ENCODE data around the gene FAM234A.

FAM234A gene

GRCh38 chr16:307691-308312 lies 73.2 kb downstream of the FAM234A start:
- H3K36me3 ChIP-seq (ENCODE audit: control insufficient read depth in 1 of 2, insufficient read depth in 2 of 2, low read length in 2 of 2) = peaks cover 23 to 61% of the 10 kb centered on the region in 2 donors
- H3K27ac ChIP-seq (ENCODE audit: low read depth, low read length) = no peak overlapping the region
- no peaks in the 10 kb centered on the region for H3K4me1 ChIP-seq (ENCODE audit: control insufficient read depth in 1 of 2, insufficient read depth in 2 of 2, low read length in 2 of 2)
- H3K9ac ChIP-seq (ENCODE audit: low read depth in 1 of 2, low read length in 2 of 2) = no peak overlapping the region
- H3K27me3 ChIP-seq (ENCODE audit: control insufficient read depth in 1 of 2, insufficient read depth in 2 of 2, low read length in 2 of 2) = no peaks in the 10 kb centered on the region
- no peaks in the 10 kb centered on the region for H3K9me3 ChIP-seq (ENCODE audit: control insufficient read depth in 1 of 2, low read length in 2 of 2)
- H3K4me3 ChIP-seq (ENCODE audit: low read depth in 1 of 2, low read length in 2 of 2) = no peak overlapping the region

DNA sequence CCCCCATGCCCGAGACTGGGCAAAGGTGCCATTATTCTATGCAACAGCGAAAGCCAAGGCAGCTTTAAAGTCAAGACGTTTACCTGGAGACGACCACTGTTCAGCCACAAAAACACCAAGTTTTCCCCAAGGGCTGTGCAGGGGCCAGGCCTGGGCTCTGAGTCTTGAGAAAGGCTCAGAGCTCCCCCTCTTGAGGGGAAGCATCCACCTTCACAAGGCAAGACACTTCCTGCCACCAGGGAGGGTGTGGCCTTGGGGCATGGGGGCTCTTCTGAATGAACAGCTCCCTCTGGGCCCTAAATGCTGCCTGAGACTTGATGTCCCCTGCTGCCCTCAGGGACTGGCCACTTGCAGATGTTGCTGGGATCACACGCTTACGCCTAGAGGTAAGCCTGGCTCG lies 74.9 kb downstream of the FAM234A start:
- Histone ChIP-seq H3K27ac (ENCODE audit: low read depth, low read length) (no peak overlapping the region), H3K4me3 (ENCODE audit: low read depth in 1 of 2, low read length in 2 of 2) (no peak overlapping the region), H3K4me1 (ENCODE audit: control insufficient read depth in 1 of 2, insufficient read depth in 2 of 2, low read length in 2 of 2) (no peaks in the 10 kb centered on the region), H3K36me3 (ENCODE audit: control insufficient read depth in 1 of 2, insufficient read depth in 2 of 2, low read length in 2 of 2) (peaks cover 32 to 65% of the 10 kb centered on the region in 2 donors), H3K27me3 (ENCODE audit: control insufficient read depth in 1 of 2, insufficient read depth in 2 of 2, low read length in 2 of 2) (no peaks in the 10 kb centered on the region), H3K9ac (ENCODE audit: low read depth in 1 of 2, low read length in 2 of 2) (no peak overlapping the region), H3K9me3 (ENCODE audit: control insufficient read depth in 1 of 2, low read length in 2 of 2) (no peaks in the 10 kb centered on the region)

- H3K27me3 ChIP-seq (ENCODE audit: control insufficient read depth in 1 of 2, insufficient read depth in 2 of 2, low read length in 2 of 2) = no peaks in the 10 kb centered on the region
- H3K9ac ChIP-seq (ENCODE audit: low read depth in 1 of 2, low read length in 2 of 2) = no peak overlapping the region
- H3K36me3 ChIP-seq (ENCODE audit: control insufficient read depth in 1 of 2, insufficient read depth in 2 of 2, low read length in 2 of 2) = peaks cover 30 to 62% of the 10 kb centered on the region in 2 donors
- H3K9me3 ChIP-seq (ENCODE audit: control insufficient read depth in 1 of 2, low read length in 2 of 2) = no peaks in the 10 kb centered on the region
- H3K27ac ChIP-seq (ENCODE audit: low read depth, low read length) = no peak overlapping the region
- H3K4me3 ChIP-seq (ENCODE audit: low read depth in 1 of 2, low read length in 2 of 2) = no peak overlapping the region
- no peaks in the 10 kb centered on the region for H3K4me1 ChIP-seq (ENCODE audit: control insufficient read depth in 1 of 2, insufficient read depth in 2 of 2, low read length in 2 of 2)
Observed at GRCh38 chr16:311725-312124, 77.1 kb downstream of the FAM234A start.

GRCh38 chr16:314351-314750 lies 79.7 kb downstream of the FAM234A start:
- H3K4me3 ChIP-seq (ENCODE audit: low read depth in 1 of 2, low read length in 2 of 2) = no peak overlapping the region
- H3K27ac ChIP-seq (ENCODE audit: low read depth, low read length) = no peak overlapping the region
- H3K9me3 ChIP-seq (ENCODE audit: control insufficient read depth in 1 of 2, low read length in 2 of 2) = no peaks in the 10 kb centered on the region
- no peaks in the 10 kb centered on the region for H3K4me1 ChIP-seq (ENCODE audit: control insufficient read depth in 1 of 2, insufficient read depth in 2 of 2, low read length in 2 of 2)
- H3K27me3 ChIP-seq (ENCODE audit: control insufficient read depth in 1 of 2, insufficient read depth in 2 of 2, low read length in 2 of 2) = no peaks in the 10 kb centered on the region
- no peak overlapping the region for H3K9ac ChIP-seq (ENCODE audit: low read depth in 1 of 2, low read length in 2 of 2)
- H3K36me3 ChIP-seq (ENCODE audit: control insufficient read depth in 1 of 2, insufficient read depth in 2 of 2, low read length in 2 of 2) = peaks cover 21 to 55% of the 10 kb centered on the region in 2 donors

- no peak overlapping the region for H3K9ac ChIP-seq (ENCODE audit: low read depth in 1 of 2, low read length in 2 of 2)
- no peaks in the 10 kb centered on the region for H3K9me3 ChIP-seq (ENCODE audit: control insufficient read depth in 1 of 2, low read length in 2 of 2)
- no peak overlapping the region for H3K4me3 ChIP-seq (ENCODE audit: low read depth in 1 of 2, low read length in 2 of 2)
- peaks cover 20 to 55% of the 10 kb centered on the region in 2 donors for H3K36me3 ChIP-seq (ENCODE audit: control insufficient read depth in 1 of 2, insufficient read depth in 2 of 2, low read length in 2 of 2)
- no peaks in the 10 kb centered on the region for H3K4me1 ChIP-seq (ENCODE audit: control insufficient read depth in 1 of 2, insufficient read depth in 2 of 2, low read length in 2 of 2)
- no peak overlapping the region for H3K27ac ChIP-seq (ENCODE audit: low read depth, low read length)
- H3K27me3 ChIP-seq (ENCODE audit: control insufficient read depth in 1 of 2, insufficient read depth in 2 of 2, low read length in 2 of 2) = no peaks in the 10 kb centered on the region
Observed at GRCh38 chr16:314795-315299, 80.2 kb downstream of the FAM234A start.
